CD14-positive monocyte (primary cell): ENCODE results near the gene B4GALT1. TPM values are rescaled to one million over a fixed set of nuclear protein-coding genes. Genes with fewer than 3 reads are reported as not detected.

Source experiments
- DNase-seq, 3 donors: peaks; one replicate each; pipeline ENCODE4 v3.0.0-alpha.2; 2011 to 2022
- H2AFZ ChIP-seq: 2 replicates; pipeline ENCODE4 v1.6.0; 2012; ENCODE audit warnings: mild to moderate bottlenecking, low read depth, low read length, inconsistent platforms; ENCODE audit not compliant: insufficient read depth, poor library complexity, severe bottlenecking
- H3K27ac ChIP-seq, 2 donors: 1 replicate in 1 of 2; 2 replicates in 1 of 2; pipeline ENCODE4 v1.5.1; 2012 to 2013; ENCODE audit warnings: low read length in 2 of 2, control low read depth in 1 of 2, inconsistent platforms in 1 of 2, low read depth in 1 of 2, mild to moderate bottlenecking in 1 of 2
- H3K27me3 ChIP-seq, 2 donors: one replicate each; pipeline versions ENCODE4 v1.6.0 to v1.6.1; 2011 to 2013; ENCODE audit warnings: low read length in 2 of 2; ENCODE audit not compliant: control insufficient read depth in 2 of 2, insufficient read depth in 2 of 2
- H3K36me3 ChIP-seq, 2 donors: replicated peaks in 1 of 2; 1 replicate in 1 of 2; 2 replicates in 1 of 2; pipeline versions ENCODE4 v1.5.1 to v1.6.1; 2012 to 2013; ENCODE audit warnings: low read length in 2 of 2, control low read depth in 1 of 2, inconsistent platforms in 1 of 2, mild to moderate bottlenecking in 1 of 2; ENCODE audit not compliant: insufficient read depth in 2 of 2, control insufficient read depth in 1 of 2
- H3K4me1 ChIP-seq, 2 donors: 1 replicate in 1 of 2; 2 replicates in 1 of 2; pipeline versions ENCODE4 v1.5.1 to v1.6.1; 2012 to 2013; ENCODE audit warnings: low read length in 2 of 2, control low read depth in 1 of 2, inconsistent platforms in 1 of 2, mild to moderate bottlenecking in 1 of 2, moderate library complexity in 1 of 2; ENCODE audit not compliant: insufficient read depth in 2 of 2, control insufficient read depth in 1 of 2
- H3K4me2 ChIP-seq: replicated peaks from 2 replicates; pipeline ENCODE3; 2012; ENCODE audit warnings: low read length, moderate library complexity, mild to moderate bottlenecking; ENCODE audit not compliant: poor library complexity, severe bottlenecking; ENCODE audit errors: extremely low read depth
- H3K4me3 ChIP-seq, 3 experiments: fragments of 200-600 bp in 1 of 3; sonication (generic) in 1 of 3; replicated peaks in 1 of 3; 1 replicate in 2 of 3; 2 replicates in 1 of 3; pipeline ENCODE4 v1.5.1; 2011 to 2013; ENCODE audit warnings: low read length in 3 of 3, mild to moderate bottlenecking in 3 of 3, control low read depth in 2 of 3, low read depth in 2 of 3, inconsistent platforms in 1 of 3, moderate library complexity in 1 of 3
- H3K79me2 ChIP-seq: 2 replicates; pipeline ENCODE4 v1.6.0; 2012; ENCODE audit warnings: mild to moderate bottlenecking, control low read depth, inconsistent platforms, low read length, moderate library complexity; ENCODE audit not compliant: insufficient read depth
- H3K9ac ChIP-seq: 2 replicates; pipeline ENCODE4 v1.6.0; 2017; ENCODE audit warnings: low read length, mild to moderate bottlenecking; ENCODE audit not compliant: insufficient read depth, poor library complexity, severe bottlenecking
- H3K9me3 ChIP-seq, 2 donors: replicated peaks in 1 of 2; 1 replicate in 1 of 2; 2 replicates in 1 of 2; pipeline versions ENCODE4 v1.5.1 to v1.6.1; 2012 to 2013; ENCODE audit warnings: low read length in 2 of 2, control low read depth in 1 of 2; ENCODE audit not compliant: control insufficient read depth in 1 of 2, insufficient read depth in 1 of 2
- H4K20me1 ChIP-seq: 2 replicates; pipeline ENCODE4 v1.6.0; 2012; ENCODE audit warnings: mild to moderate bottlenecking, low read length, control low read depth, moderate library complexity; ENCODE audit not compliant: insufficient read depth
- H3K27ac Mint-ChIP-seq, 7 donors: one replicate each; pipeline ENCODE4 v1.8.0; 2020; ENCODE audit warnings: mild to moderate bottlenecking in 7 of 7, mixed read lengths in 7 of 7, moderate library complexity in 6 of 7, inconsistent platforms in 2 of 7
- H3K27me3 Mint-ChIP-seq, 3 donors: one replicate each; pipeline ENCODE4 v1.8.0; 2021 to 2022; ENCODE audit warnings: low read depth in 3 of 3, mild to moderate bottlenecking in 3 of 3, mixed read lengths in 3 of 3, moderate library complexity in 3 of 3, inconsistent platforms in 1 of 3
- H3K36me3 Mint-ChIP-seq, 2 donors: one replicate each; pipeline ENCODE4 v1.8.0; 2020; ENCODE audit warnings: mixed read lengths in 2 of 2, inconsistent platforms in 1 of 2, mild to moderate bottlenecking in 1 of 2
- H3K4me1 Mint-ChIP-seq: one replicate; pipeline ENCODE4 v1.8.0; 2020; ENCODE audit warnings: mild to moderate bottlenecking, mixed read lengths
- H3K4me3 Mint-ChIP-seq, 2 donors: one replicate each; pipeline ENCODE4 v1.8.0; 2020; ENCODE audit warnings: mild to moderate bottlenecking in 2 of 2, mixed read lengths in 2 of 2, moderate library complexity in 1 of 2
- H3K9me3 Mint-ChIP-seq, 7 donors: one replicate each; pipeline ENCODE4 v1.8.0; 2020 to 2022; ENCODE audit warnings: mixed read lengths in 7 of 7, mild to moderate bottlenecking in 6 of 7, moderate library complexity in 6 of 7, inconsistent platforms in 2 of 7
- WGBS: methylation state at CpG from one replicate; pipeline ENCODE4 v1.1.5; 2013; ENCODE audit warnings: missing lambda C conversion rate; ENCODE audit not compliant: insufficient coverage; 5-methylcytosine and 5-hydroxymethylcytosine counted together
- intact Hi-C, 2 donors: fragments of 100-400 bp; cut with micrococcal nuclease; formaldehyde crosslinking; loops; one replicate each; pipeline versions ENCODE4 v1.15.0 to v1.15.1; 2023
- polyA plus RNA-seq, 3 donors: library from polyadenylated mRNA; depleted of rRNA in 1 of 3; unstranded in 2 of 3; stranded (reverse) in 1 of 3; fragments of 300-500 nt in 2 of 3; fragments of >200 nt in 1 of 3; fragmentation: Illumina TruSeq in 2 of 3; gene quantifications; 1 replicate in 2 of 3; 2 replicates in 1 of 3; pipeline ENCODE4 v1.2.3, GENCODE V29; 2012 to 2021
- TF ChIP-seq, protein P1 (sequence below): fragments of 200-600 bp; IDR thresholded peaks from one replicate; pipeline ENCODE4 v1.8.0; 2022; ENCODE audit warnings: antibody characterized with exemption, mild to moderate bottlenecking

The B4GALT1 gene
- polyA plus RNA-seq, 3 donors, result 27.6 to 53.7 (median 38.6) TPM

DNA sequence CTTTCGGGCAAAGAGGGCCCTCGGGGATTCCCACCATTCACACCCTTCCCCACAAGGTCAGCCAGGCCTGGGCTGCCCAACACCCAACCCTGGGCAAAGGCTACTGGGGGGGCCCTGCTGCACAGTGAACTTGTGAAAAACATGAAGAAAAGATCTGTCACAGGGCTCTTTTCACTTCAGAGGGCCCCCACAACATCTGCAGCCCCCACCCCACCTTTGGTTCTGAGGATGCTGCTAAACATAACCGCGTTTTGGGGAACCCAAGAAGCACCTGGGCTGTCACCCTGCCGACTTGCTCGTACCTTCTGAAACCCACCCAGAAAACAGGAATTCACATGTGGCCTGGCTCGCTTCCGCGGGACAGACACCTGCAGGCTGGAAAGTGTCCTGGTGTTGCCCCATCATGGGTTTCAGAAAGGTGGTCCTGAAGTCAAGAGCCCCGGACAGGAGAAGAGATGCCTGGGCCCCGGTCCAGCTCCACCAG is 29.3 kb downstream of the B4GALT1 start:
- peaks cover 54 to 57% of the 10 kb centered on the region in 2 donors for H3K36me3 Mint-ChIP-seq
- H3K79me2 ChIP-seq, result peaks cover 92% of the 10 kb centered on the region
- intact Hi-C loops, result loop anchor here (2.0 to 5.0 kb wide), 2 partner anchors 19 to 34 kb away; no protein-coding TSS in a partner anchor
- no peak overlapping the region for H3K4me3 ChIP-seq
- peaks cover 20 to 42% of the 10 kb centered on the region in 2 donors for H3K36me3 ChIP-seq
- no peak overlapping the region for H2AFZ ChIP-seq
- H3K27me3 Mint-ChIP-seq, result peaks cover 0 to 4% (median 0%) of the 10 kb centered on the region in 3 donors
- no peaks in the 10 kb centered on the region for H3K27me3 ChIP-seq
- H3K27ac Mint-ChIP-seq, result peak overlapping the region in 4 of 7 donors; percentile 20 to 79 (median 59)
- H3K4me1 Mint-ChIP-seq, result peaks cover 73% of the 10 kb centered on the region
- H3K9me3 Mint-ChIP-seq, result peaks cover 0 to 2% (median 0%) of the 10 kb centered on the region in 7 donors
- peaks cover 98% of the 10 kb centered on the region for H4K20me1 ChIP-seq
- 92% methylated on average over 11 of the region's 11 CpGs for WGBS
- peak overlapping the region; percentile 8 to 84 for H3K27ac ChIP-seq
- no peak overlapping the region for H3K4me3 Mint-ChIP-seq
- H3K4me2 ChIP-seq, result no peak overlapping the region
- no peak overlapping the region for H3K9ac ChIP-seq
- H3K4me1 ChIP-seq, result peaks cover 38 to 61% of the 10 kb centered on the region in 2 donors
- no peaks in the 10 kb centered on the region for H3K9me3 ChIP-seq
- TF ChIP-seq, protein P1, sequence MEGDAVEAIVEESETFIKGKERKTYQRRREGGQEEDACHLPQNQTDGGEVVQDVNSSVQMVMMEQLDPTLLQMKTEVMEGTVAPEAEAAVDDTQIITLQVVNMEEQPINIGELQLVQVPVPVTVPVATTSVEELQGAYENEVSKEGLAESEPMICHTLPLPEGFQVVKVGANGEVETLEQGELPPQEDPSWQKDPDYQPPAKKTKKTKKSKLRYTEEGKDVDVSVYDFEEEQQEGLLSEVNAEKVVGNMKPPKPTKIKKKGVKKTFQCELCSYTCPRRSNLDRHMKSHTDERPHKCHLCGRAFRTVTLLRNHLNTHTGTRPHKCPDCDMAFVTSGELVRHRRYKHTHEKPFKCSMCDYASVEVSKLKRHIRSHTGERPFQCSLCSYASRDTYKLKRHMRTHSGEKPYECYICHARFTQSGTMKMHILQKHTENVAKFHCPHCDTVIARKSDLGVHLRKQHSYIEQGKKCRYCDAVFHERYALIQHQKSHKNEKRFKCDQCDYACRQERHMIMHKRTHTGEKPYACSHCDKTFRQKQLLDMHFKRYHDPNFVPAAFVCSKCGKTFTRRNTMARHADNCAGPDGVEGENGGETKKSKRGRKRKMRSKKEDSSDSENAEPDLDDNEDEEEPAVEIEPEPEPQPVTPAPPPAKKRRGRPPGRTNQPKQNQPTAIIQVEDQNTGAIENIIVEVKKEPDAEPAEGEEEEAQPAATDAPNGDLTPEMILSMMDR, result no peak
- DNase-seq, result no peak

DNA sequence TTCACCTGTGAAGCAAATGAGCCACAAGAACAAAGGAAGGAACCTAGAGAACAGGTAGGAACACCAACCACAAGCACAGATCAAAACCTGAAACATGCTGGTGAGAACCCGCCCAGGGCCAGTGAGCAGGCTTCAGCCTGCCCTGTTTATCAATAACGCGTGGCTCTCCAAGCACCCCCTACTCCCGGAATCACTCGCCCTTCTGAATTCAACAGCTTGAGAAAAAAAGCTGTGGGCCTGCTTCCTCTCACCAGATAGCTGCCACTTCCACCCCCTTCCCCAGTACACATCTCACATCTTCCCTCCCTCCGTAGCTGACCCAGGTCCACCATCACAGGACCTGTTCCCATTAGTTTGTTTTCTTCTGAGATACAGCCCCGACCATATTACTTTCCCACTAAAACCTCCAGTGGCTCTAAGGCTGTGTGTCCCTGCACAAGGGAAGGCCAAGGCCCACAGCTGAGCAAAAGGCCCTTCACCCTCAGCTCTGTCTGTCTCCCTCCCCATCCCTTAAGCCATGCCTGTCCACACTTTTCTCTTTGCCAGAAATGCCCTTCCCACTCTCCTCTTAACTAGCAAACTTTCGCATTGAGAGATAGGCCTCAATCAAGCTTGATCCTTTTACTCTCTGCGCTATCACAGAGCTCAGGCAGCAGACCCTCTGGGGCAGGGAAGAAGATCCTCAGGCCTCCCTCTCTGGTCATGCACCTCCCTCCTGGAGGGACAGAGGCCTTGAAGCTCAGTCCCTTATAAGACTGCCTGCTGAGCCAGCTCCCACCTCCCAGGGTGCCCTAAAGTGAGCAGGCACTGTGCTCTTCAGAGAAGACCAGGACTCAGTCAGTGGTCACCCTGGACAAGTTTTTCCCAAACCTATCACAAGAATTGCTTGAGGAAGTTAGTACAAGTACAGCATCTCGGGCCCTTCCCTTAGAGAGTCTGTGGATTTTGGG is 30.1 kb downstream of the B4GALT1 start:
- Histone ChIP-seq H3K4me2 (no peak overlapping the region), H3K4me3 (no peak overlapping the region), H3K9me3 (no peaks in the 10 kb centered on the region), H3K27me3 (no peaks in the 10 kb centered on the region), H3K9ac (no peak overlapping the region), H3K27ac (peak overlapping the region; percentile 74 to 84), H2AFZ (no peak overlapping the region), H3K4me1 (peaks cover 34 to 59% of the 10 kb centered on the region in 2 donors), H4K20me1 (peaks cover 92% of the 10 kb centered on the region), H3K36me3 (peaks cover 26 to 49% of the 10 kb centered on the region in 2 donors), H3K79me2 (peaks cover 89% of the 10 kb centered on the region)
- WGBS, result 76% methylated on average over 10 of the region's 10 CpGs
- no peak for DNase-seq
- peaks cover 0 to 4% (median 0%) of the 10 kb centered on the region in 3 donors for H3K27me3 Mint-ChIP-seq
- TF ChIP-seq, protein P1, result no peak
- intact Hi-C loops, result loop anchor here (2.0 to 5.0 kb wide), 2 partner anchors 20 to 35 kb away; no protein-coding TSS in a partner anchor
- peaks cover 74% of the 10 kb centered on the region for H3K4me1 Mint-ChIP-seq
- H3K4me3 Mint-ChIP-seq, result no peak overlapping the region
- H3K27ac Mint-ChIP-seq, result peak overlapping the region; percentile 41 to 97 (median 79)
- peaks cover 0 to 2% (median 0%) of the 10 kb centered on the region in 7 donors for H3K9me3 Mint-ChIP-seq
- H3K36me3 Mint-ChIP-seq, result peaks cover 59 to 60% of the 10 kb centered on the region in 2 donors
